ENCODE results near the gene KCND3. TPM values are rescaled to one million over a fixed set of nuclear protein-coding genes. Genes with fewer than 3 reads are reported as not detected.

KCND3 gene
- total and polyA plus RNA-seq, 2 of the 4 experiments (the other 2 are of a cell fraction), result under 0.01 to 0.03 TPM

GRCh38 chr1:111747947-111748346 is 241.5 kb downstream of the KCND3 start:
- CTCF ChIA-PET, result interaction anchor here (0.6 to 1.2 kb wide), 4 partner anchors 10 to 266 kb away, joined by 3 read pairs; no protein-coding TSS in a partner anchor

More at GRCh38 chr1:111747947-111748346, 241.5 kb downstream of the KCND3 start:
- BruUV-seq (replicated peaks), result no TSS peak
- H2BK120ac ChIP-seq (ENCODE audit: low read depth, low read length), result no peak overlapping the region
- in situ Hi-C loops (cut with MboI; ENCODE audit: low sequenced_read_pairs) (no loop called here), dilution Hi-C loops (cut with HindIII; ENCODE audit: low sequenced_read_pairs, unreplicated experiment) (no loop called here), intact Hi-C loops (cut with micrococcal nuclease) (no loop called here)
- no peak overlapping the region for H2BK15ac ChIP-seq (ENCODE audit: low read depth, low read length)
- no peak overlapping the region for H2AK5ac ChIP-seq (ENCODE audit: low read depth, low read length)
- POLR2A ChIA-PET (ENCODE audit: unreplicated experiment), result no interaction called here
- no peaks in the 10 kb centered on the region for H3K27me3 ChIP-seq (ENCODE audit: control insufficient read depth, insufficient read depth, low read length)
- no peak overlapping the region for H3K4me3 ChIP-seq (ENCODE audit: insufficient read depth, low read depth, low read length)
- H3K4ac ChIP-seq (ENCODE audit: low read depth, low read length), result no peak overlapping the region
- peaks cover 10% of the 10 kb centered on the region; the same call in 1 of the 2 replicates for H4K20me1 ChIP-seq (ENCODE audit: insufficient read depth, low read length)
- no peak overlapping the region for H3K4me2 ChIP-seq (ENCODE audit: low read depth, low read length)
- peaks cover 26% of the 10 kb centered on the region for H3K9me1 ChIP-seq (ENCODE audit: insufficient read depth, low read length)
- TF ChIP-seq RFX5 (IDR thresholded peaks at IDR 0.05; ENCODE audit: low read depth, low read length), result no peak
- no peak for TF ChIP-seq FOS (IDR thresholded peaks at IDR 0.05; ENCODE audit: low read depth, low read length)
- no peak for TF ChIP-seq POLR2A (IDR thresholded peaks at IDR 0.05; ENCODE audit: low read depth, low read length)
- TF ChIP-seq CTCF (conservative IDR thresholded peaks at IDR 0.05; ENCODE audit: low read depth, low read length), result no peak
- TF ChIP-seq MAFK (IDR thresholded peaks at IDR 0.05; ENCODE audit: low read depth, low read length), result no peak
- TF ChIP-seq CEBPB (IDR thresholded peaks at IDR 0.05; ENCODE audit: low read depth, low read length), result no peak
- no peak for TF ChIP-seq CHD1 (IDR thresholded peaks at IDR 0.05; ENCODE audit: low read depth, low read length)
- no peak for TF ChIP-seq RCOR1 (IDR thresholded peaks at IDR 0.05; ENCODE audit: insufficient replicate concordance, low read length)
- no peak for TF ChIP-seq MAZ (IDR thresholded peaks at IDR 0.05; ENCODE audit: borderline replicate concordance, low read depth, low read length)
- TF ChIP-seq MXI1 (IDR thresholded peaks at IDR 0.05; ENCODE audit: borderline replicate concordance, low read depth, low read length), result no peak
- TF ChIP-seq NFE2L2 (IDR thresholded peaks at IDR 0.05; ENCODE audit: low read depth, low read length), result no peak
- no peak for TF ChIP-seq SMC3 (IDR thresholded peaks at IDR 0.05; ENCODE audit: low read depth, low read length)
- TF ChIP-seq USF2 (IDR thresholded peaks at IDR 0.05; ENCODE audit: low read depth, low read length), result no peak
- no peak for TF ChIP-seq BHLHE40 (IDR thresholded peaks at IDR 0.05; ENCODE audit: low read depth, low read length)
- TF ChIP-seq ELK1 (IDR thresholded peaks at IDR 0.05; ENCODE audit: borderline replicate concordance, low read depth, low read length), result no peak
- no peak for TF ChIP-seq RAD21 (IDR thresholded peaks at IDR 0.05; ENCODE audit: low read length)
- H2BK20ac ChIP-seq (ENCODE audit: low read depth, low read length), result no peak overlapping the region; the same call in 1 of the 2 replicates
- no peak overlapping the region for H2AK9ac ChIP-seq (replicated peaks; ENCODE audit: low read depth, low read length, poor library complexity)
- no peak overlapping the region for H4K8ac ChIP-seq (ENCODE audit: low read depth in 2 of 2, low read length in 2 of 2)
- no peak overlapping the region for H3K23ac ChIP-seq (ENCODE audit: low read depth, low read length)
- no peak for ATAC-seq (ENCODE audit: low read depth)
- H2AFZ ChIP-seq (replicated peaks; ENCODE audit: low read length, poor library complexity), result no peak overlapping the region
- no peak overlapping the region for H3K14ac ChIP-seq (replicated peaks; ENCODE audit: low read depth, low read length)
- no peak for DNase-seq
- H3K79me1 ChIP-seq (ENCODE audit: low read depth in 1 of 2, low read length in 2 of 2), result no peaks in the 10 kb centered on the region; a peak in 1 of 4 replicates
- H3K56ac ChIP-seq (ENCODE audit: extremely low read depth, insufficient read depth, low read length), result no peak overlapping the region
- H4K91ac ChIP-seq (ENCODE audit: insufficient read depth, low read depth, low read length), result no peak overlapping the region
- H3K36me3 ChIP-seq (ENCODE audit: control insufficient read depth, insufficient read depth, low read length), result no peaks in the 10 kb centered on the region
- no peak overlapping the region for H3K9ac ChIP-seq (ENCODE audit: low read depth, low read length)
- no peak overlapping the region for H2BK5ac ChIP-seq (ENCODE audit: low read depth, low read length, poor library complexity, severe bottlenecking)
- no peak overlapping the region for H4K5ac ChIP-seq (ENCODE audit: low read depth, low read length)
- no peak overlapping the region for H3K27ac ChIP-seq (ENCODE audit: insufficient read depth, low read length)
- H3K9me3 ChIP-seq (ENCODE audit: control insufficient read depth, insufficient read depth, low read length), result no peaks in the 10 kb centered on the region
- no peak overlapping the region for H3K18ac ChIP-seq (ENCODE audit: low read depth, low read length)
- H3K4me1 ChIP-seq (ENCODE audit: control insufficient read depth, insufficient read depth, low read length), result peaks cover 10% of the 10 kb centered on the region
- no CpG with 5 or more reads among the region's 4 CpGs for WGBS, 2 experiments (ENCODE audit: extremely low coverage in 2 of 2, insufficient read length in 1 of 2)

Data from IMR-90 (cell line).